H1 (cell line): ENCODE data around the gene DEUP1. TPM values are rescaled to one million over a fixed set of nuclear protein-coding genes. Genes with fewer than 3 reads are reported as not detected.

Experiments
- ASH2L ChIP-seq: fragments of 200-600, 300-600 bp; sonication (generic); IDR thresholded peaks from one replicate; pipeline ENCODE4 v1.7.1; 2017; ENCODE audit warnings: low read length
- JUND ChIP-seq: IDR thresholded peaks from 2 replicates; pipeline ENCODE4 v1.6.1; 2011; ENCODE audit warnings: mild to moderate bottlenecking, improper control_type of control experiment, low read length
- RXRA ChIP-seq: IDR thresholded peaks from 2 replicates; pipeline ENCODE4 v1.6.1; 2011; ENCODE audit warnings: low read depth, mild to moderate bottlenecking, low read length, moderate library complexity; ENCODE audit not compliant: insufficient read depth
- SIX5 ChIP-seq: IDR thresholded peaks from 2 replicates; pipeline ENCODE4 v1.6.1; 2011; ENCODE audit warnings: mild to moderate bottlenecking, low read depth, low read length
- polyA plus RNA-seq, 7 experiments: library from polyadenylated mRNA; depleted of rRNA in 3 of 7; stranded (reverse) in 5 of 7; unstranded in 2 of 7; fragments of >200 nt in 5 of 7; fragments of 200-250 nt in 2 of 7; gene quantifications; 1 replicate in 5 of 7; 2 replicates in 1 of 7; 4 replicates in 1 of 7; pipeline versions ENCODE4 v1.2.1 to v1.2.3, GENCODE V29; 2011 to 2013; ENCODE audit warnings: missing spikeins in 2 of 7, mixed read lengths in 2 of 7
- total RNA-seq: library from RNA; stranded (reverse); fragmentation: NEBNext Ultra II Directional; extraction: Animal tissue kit (Norgen Biotek cat#: 25700); gene quantifications from 2 replicates; pipeline ENCODE4 v1.2.1, GENCODE V29; 2021
- TF ChIP-seq, protein P1 (sequence below): fragments of 300-600 bp; sonication (generic); IDR thresholded peaks from 2 replicates; pipeline ENCODE4 v1.7.1; 2012; ENCODE audit warnings: low read length, moderate library complexity, mild to moderate bottlenecking, inconsistent platforms; ENCODE audit not compliant: insufficient replicate concordance
- TF ChIP-seq, protein P2 (sequence below): IDR thresholded peaks from 2 replicates; pipeline ENCODE4 v1.6.1; 2011; ENCODE audit warnings: low read depth, mild to moderate bottlenecking, low read length; ENCODE audit not compliant: insufficient read depth
- TF ChIP-seq, protein P3 (sequence below): IDR thresholded peaks from 2 replicates; pipeline ENCODE4 v1.6.1; 2011; ENCODE audit warnings: low read length, improper control_type of control experiment

Gene DEUP1
- total and polyA plus RNA-seq, 2 of the 8 experiments (the other 6 are each of a cell fraction or from before 2014, with no cell fraction given) = 0.45 TPM; not detected in 1

DNA sequence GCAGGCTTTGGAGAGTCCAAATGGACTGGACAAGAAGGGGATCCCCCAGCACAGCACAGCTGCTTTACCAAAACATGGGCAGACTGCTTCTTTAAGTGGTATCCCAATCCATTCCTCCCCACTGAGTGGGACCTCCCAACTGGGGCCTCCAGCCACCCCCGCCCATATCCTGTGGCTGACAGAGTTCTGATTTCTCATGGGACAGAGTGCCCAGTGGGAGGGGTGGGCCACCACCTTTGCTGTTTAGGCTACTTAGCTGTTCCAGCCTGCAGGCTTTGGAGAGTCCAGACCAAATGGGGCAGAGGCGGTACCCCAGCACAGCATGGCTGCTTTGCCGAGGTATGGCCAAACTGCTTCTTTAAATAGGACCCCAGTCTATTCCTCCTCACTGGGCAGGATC lies 26.9 kb upstream of the DEUP1 start (continued):
- TF ChIP-seq, protein P1, sequence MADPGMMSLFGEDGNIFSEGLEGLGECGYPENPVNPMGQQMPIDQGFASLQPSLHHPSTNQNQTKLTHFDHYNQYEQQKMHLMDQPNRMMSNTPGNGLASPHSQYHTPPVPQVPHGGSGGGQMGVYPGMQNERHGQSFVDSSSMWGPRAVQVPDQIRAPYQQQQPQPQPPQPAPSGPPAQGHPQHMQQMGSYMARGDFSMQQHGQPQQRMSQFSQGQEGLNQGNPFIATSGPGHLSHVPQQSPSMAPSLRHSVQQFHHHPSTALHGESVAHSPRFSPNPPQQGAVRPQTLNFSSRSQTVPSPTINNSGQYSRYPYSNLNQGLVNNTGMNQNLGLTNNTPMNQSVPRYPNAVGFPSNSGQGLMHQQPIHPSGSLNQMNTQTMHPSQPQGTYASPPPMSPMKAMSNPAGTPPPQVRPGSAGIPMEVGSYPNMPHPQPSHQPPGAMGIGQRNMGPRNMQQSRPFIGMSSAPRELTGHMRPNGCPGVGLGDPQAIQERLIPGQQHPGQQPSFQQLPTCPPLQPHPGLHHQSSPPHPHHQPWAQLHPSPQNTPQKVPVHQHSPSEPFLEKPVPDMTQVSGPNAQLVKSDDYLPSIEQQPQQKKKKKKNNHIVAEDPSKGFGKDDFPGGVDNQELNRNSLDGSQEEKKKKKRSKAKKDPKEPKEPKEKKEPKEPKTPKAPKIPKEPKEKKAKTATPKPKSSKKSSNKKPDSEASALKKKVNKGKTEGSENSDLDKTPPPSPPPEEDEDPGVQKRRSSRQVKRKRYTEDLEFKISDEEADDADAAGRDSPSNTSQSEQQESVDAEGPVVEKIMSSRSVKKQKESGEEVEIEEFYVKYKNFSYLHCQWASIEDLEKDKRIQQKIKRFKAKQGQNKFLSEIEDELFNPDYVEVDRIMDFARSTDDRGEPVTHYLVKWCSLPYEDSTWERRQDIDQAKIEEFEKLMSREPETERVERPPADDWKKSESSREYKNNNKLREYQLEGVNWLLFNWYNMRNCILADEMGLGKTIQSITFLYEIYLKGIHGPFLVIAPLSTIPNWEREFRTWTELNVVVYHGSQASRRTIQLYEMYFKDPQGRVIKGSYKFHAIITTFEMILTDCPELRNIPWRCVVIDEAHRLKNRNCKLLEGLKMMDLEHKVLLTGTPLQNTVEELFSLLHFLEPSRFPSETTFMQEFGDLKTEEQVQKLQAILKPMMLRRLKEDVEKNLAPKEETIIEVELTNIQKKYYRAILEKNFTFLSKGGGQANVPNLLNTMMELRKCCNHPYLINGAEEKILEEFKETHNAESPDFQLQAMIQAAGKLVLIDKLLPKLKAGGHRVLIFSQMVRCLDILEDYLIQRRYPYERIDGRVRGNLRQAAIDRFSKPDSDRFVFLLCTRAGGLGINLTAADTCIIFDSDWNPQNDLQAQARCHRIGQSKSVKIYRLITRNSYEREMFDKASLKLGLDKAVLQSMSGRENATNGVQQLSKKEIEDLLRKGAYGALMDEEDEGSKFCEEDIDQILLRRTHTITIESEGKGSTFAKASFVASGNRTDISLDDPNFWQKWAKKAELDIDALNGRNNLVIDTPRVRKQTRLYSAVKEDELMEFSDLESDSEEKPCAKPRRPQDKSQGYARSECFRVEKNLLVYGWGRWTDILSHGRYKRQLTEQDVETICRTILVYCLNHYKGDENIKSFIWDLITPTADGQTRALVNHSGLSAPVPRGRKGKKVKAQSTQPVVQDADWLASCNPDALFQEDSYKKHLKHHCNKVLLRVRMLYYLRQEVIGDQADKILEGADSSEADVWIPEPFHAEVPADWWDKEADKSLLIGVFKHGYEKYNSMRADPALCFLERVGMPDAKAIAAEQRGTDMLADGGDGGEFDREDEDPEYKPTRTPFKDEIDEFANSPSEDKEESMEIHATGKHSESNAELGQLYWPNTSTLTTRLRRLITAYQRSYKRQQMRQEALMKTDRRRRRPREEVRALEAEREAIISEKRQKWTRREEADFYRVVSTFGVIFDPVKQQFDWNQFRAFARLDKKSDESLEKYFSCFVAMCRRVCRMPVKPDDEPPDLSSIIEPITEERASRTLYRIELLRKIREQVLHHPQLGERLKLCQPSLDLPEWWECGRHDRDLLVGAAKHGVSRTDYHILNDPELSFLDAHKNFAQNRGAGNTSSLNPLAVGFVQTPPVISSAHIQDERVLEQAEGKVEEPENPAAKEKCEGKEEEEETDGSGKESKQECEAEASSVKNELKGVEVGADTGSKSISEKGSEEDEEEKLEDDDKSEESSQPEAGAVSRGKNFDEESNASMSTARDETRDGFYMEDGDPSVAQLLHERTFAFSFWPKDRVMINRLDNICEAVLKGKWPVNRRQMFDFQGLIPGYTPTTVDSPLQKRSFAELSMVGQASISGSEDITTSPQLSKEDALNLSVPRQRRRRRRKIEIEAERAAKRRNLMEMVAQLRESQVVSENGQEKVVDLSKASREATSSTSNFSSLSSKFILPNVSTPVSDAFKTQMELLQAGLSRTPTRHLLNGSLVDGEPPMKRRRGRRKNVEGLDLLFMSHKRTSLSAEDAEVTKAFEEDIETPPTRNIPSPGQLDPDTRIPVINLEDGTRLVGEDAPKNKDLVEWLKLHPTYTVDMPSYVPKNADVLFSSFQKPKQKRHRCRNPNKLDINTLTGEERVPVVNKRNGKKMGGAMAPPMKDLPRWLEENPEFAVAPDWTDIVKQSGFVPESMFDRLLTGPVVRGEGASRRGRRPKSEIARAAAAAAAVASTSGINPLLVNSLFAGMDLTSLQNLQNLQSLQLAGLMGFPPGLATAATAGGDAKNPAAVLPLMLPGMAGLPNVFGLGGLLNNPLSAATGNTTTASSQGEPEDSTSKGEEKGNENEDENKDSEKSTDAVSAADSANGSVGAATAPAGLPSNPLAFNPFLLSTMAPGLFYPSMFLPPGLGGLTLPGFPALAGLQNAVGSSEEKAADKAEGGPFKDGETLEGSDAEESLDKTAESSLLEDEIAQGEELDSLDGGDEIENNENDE = no peak
- TF ChIP-seq, protein P2, sequence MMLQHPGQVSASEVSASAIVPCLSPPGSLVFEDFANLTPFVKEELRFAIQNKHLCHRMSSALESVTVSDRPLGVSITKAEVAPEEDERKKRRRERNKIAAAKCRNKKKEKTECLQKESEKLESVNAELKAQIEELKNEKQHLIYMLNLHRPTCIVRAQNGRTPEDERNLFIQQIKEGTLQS = no peak
- TF ChIP-seq, protein P3, sequence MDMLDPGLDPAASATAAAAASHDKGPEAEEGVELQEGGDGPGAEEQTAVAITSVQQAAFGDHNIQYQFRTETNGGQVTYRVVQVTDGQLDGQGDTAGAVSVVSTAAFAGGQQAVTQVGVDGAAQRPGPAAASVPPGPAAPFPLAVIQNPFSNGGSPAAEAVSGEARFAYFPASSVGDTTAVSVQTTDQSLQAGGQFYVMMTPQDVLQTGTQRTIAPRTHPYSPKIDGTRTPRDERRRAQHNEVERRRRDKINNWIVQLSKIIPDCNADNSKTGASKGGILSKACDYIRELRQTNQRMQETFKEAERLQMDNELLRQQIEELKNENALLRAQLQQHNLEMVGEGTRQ = no peak
- no peak for TF ChIP-seq ASH2L
- no peak for TF ChIP-seq RXRA
- no peak for TF ChIP-seq JUND
- no peak for TF ChIP-seq SIX5
- TF ChIP-seq, all 59 proteins: peak for 0
